Keratinocyte (primary cell): ENCODE data around the gene VAMP4. TPM values are rescaled to one million over a fixed set of nuclear protein-coding genes. Genes with fewer than 3 reads are reported as not detected.

Experiments used
- DNase-seq: peaks from one replicate; pipeline ENCODE4 v3.0.0-alpha.2; 2011; ENCODE audit warnings: low read depth, missing footprints, low spot score
- FAIRE-seq: peaks from 2 replicates; lab custom pipeline; 2011; peaks lifted over from hg19 to GRCh38; lab: Jason Lieb, UNC
- H2AFZ ChIP-seq: 2 replicates; pipeline ENCODE4 v1.6.0; 2012; ENCODE audit warnings: low read length, control low read depth, inconsistent platforms; ENCODE audit not compliant: control insufficient read depth
- H3K27ac ChIP-seq: 2 replicates; pipeline ENCODE4 v1.5.1; 2011; ENCODE audit warnings: low read length; ENCODE audit not compliant: control insufficient read depth, insufficient read depth
- H3K27me3 ChIP-seq: 3 replicates; pipeline ENCODE4 v1.6.0; 2011; ENCODE audit warnings: low read length; ENCODE audit not compliant: control insufficient read depth, insufficient read depth; ENCODE audit errors: extremely low read depth
- H3K36me3 ChIP-seq, 2 experiments: 2 replicates in 1 of 2; 3 replicates in 1 of 2; pipeline ENCODE4 v1.5.1; 2011; ENCODE audit warnings: low read length in 2 of 2, mild to moderate bottlenecking in 1 of 2; ENCODE audit not compliant: control insufficient read depth in 2 of 2, insufficient read depth in 2 of 2; ENCODE audit errors: extremely low read depth in 1 of 2
- H3K4me1 ChIP-seq: 3 replicates; pipeline ENCODE4 v1.5.1; 2011; ENCODE audit warnings: low read length; ENCODE audit not compliant: control insufficient read depth, insufficient read depth; ENCODE audit errors: extremely low read depth
- H3K4me2 ChIP-seq: 3 replicates; pipeline ENCODE4 v1.6.0; 2011; ENCODE audit warnings: low read depth, low read length; ENCODE audit not compliant: control insufficient read depth, insufficient read depth; ENCODE audit errors: extremely low read depth
- H3K4me3 ChIP-seq, 3 experiments: fragments of 200-600 bp in 1 of 3; sonication (generic) in 1 of 3; 2 replicates in 2 of 3; 3 replicates in 1 of 3; pipeline ENCODE4 v1.5.1; 2011 to 2016; ENCODE audit warnings: low read length in 3 of 3, mild to moderate bottlenecking in 3 of 3, control low read depth in 2 of 3, inconsistent platforms in 1 of 3, low read depth in 1 of 3, mixed read lengths in 1 of 3, mixed run types in 1 of 3, moderate library complexity in 1 of 3; ENCODE audit not compliant: control insufficient read depth in 2 of 3, insufficient read depth in 2 of 3; ENCODE audit errors: extremely low read depth in 1 of 3
- H3K79me2 ChIP-seq: 2 replicates; pipeline ENCODE4 v1.6.0; 2012; ENCODE audit warnings: low read length; ENCODE audit not compliant: control insufficient read depth, insufficient read depth
- H3K9ac ChIP-seq: 3 replicates; pipeline ENCODE4 v1.6.0; 2011; ENCODE audit warnings: low read length; ENCODE audit not compliant: control insufficient read depth, insufficient read depth; ENCODE audit errors: extremely low read depth
- H3K9me1 ChIP-seq: 3 replicates; pipeline ENCODE4 v1.6.0; 2011; ENCODE audit warnings: low read length; ENCODE audit not compliant: control insufficient read depth, insufficient read depth; ENCODE audit errors: extremely low read depth
- H3K9me3 ChIP-seq: 2 replicates; pipeline ENCODE4 v1.5.1; 2012; ENCODE audit warnings: low read depth, low read length; ENCODE audit not compliant: control insufficient read depth
- H4K20me1 ChIP-seq: 3 replicates; pipeline ENCODE4 v1.6.0; 2011; ENCODE audit warnings: low read length; ENCODE audit not compliant: control insufficient read depth, insufficient read depth; ENCODE audit errors: extremely low read depth
- CTCF ChIP-seq, 3 experiments: IDR thresholded peaks in 1 of 3; conservative IDR thresholded peaks in 1 of 3; optimal IDR thresholded peaks in 1 of 3; 2 replicates in 2 of 3; 3 replicates in 1 of 3; pipeline versions ENCODE3 to v1.5.1; 2011; ENCODE audit warnings: low read length in 3 of 3, mild to moderate bottlenecking in 3 of 3, moderate library complexity in 2 of 3, control low read depth in 1 of 3, inconsistent platforms in 1 of 3; ENCODE audit not compliant: insufficient read depth in 2 of 3; ENCODE audit errors: extremely low read depth in 1 of 3
- EZH2 ChIP-seq: IDR thresholded peaks from one replicate; pipeline ENCODE4 v1.6.1; 2012; ENCODE audit warnings: inconsistent platforms, mild to moderate bottlenecking, low read length, moderate library complexity
- dilution Hi-C: fragments of 300-500 bp; cut with MboI; formaldehyde crosslinking; loops from one replicate; pipeline ENCODE4 v1.7.0; 2020; ENCODE audit warnings: low sequenced_read_pairs; ENCODE audit not compliant: extremely low pct_ligation_motif_present
- polyA plus RNA-seq, 5 experiments: library from polyadenylated mRNA; depleted of rRNA in 3 of 5; stranded (reverse) in 3 of 5; stranded (forward) in 1 of 5; unstranded in 1 of 5; fragments of >200 nt; gene quantifications; 1 replicate in 1 of 5; 2 replicates in 3 of 5; 3 replicates in 1 of 5; pipeline versions ENCODE4 v1.2.1 to v1.2.3, GENCODE V29; 2011 to 2012; ENCODE audit warnings: missing spikeins in 2 of 5, low read depth in 1 of 5, low replicate concordance in 1 of 5

VAMP4 gene
- polyA plus RNA-seq, 1 donor (not counting 4 experiments of a cell fraction or from before 2014, with no cell fraction given): 12.7 TPM

- no peaks in the 10 kb centered on the region for H3K27me3 ChIP-seq
- no peak overlapping the region for H3K27ac ChIP-seq
- H3K36me3 ChIP-seq: no peaks in the 10 kb centered on the region
- dilution Hi-C loops: no loop called here
- no peaks in the 10 kb centered on the region for H3K79me2 ChIP-seq
- no peak overlapping the region for H2AFZ ChIP-seq
- H3K9ac ChIP-seq: no peak overlapping the region
- no peaks in the 10 kb centered on the region for H3K9me3 ChIP-seq
- no peak overlapping the region for H3K4me3 ChIP-seq
- TF ChIP-seq EZH2 (no peak), CTCF (optimal IDR thresholded peaks at IDR 0.05 in 1 of 3, IDR thresholded peaks at IDR 0.05 in 1 of 3, conservative IDR thresholded peaks at IDR 0.05 in 1 of 3; ENCODE audit: extremely low read depth in 1 of 3, insufficient read depth in 2 of 3, low read length in 3 of 3) (no peak)
- no peaks in the 10 kb centered on the region for H3K9me1 ChIP-seq
- no peak overlapping the region for H3K4me2 ChIP-seq
- DNase-seq: no peak
- no peak for FAIRE-seq
- H3K4me1 ChIP-seq: no peaks in the 10 kb centered on the region
- no peaks in the 10 kb centered on the region for H4K20me1 ChIP-seq
Observed at GRCh38 chr1:171683870-171684269, 58.0 kb downstream of the VAMP4 start.

- TF ChIP-seq CTCF (optimal IDR thresholded peaks at IDR 0.05 in 1 of 3, IDR thresholded peaks at IDR 0.05 in 1 of 3, conservative IDR thresholded peaks at IDR 0.05 in 1 of 3; ENCODE audit: extremely low read depth in 1 of 3, insufficient read depth in 2 of 3, low read length in 3 of 3) (no peak), EZH2 (no peak)
- Histone ChIP-seq H3K27ac (no peak overlapping the region), H4K20me1 (no peaks in the 10 kb centered on the region), H3K4me1 (no peaks in the 10 kb centered on the region), H3K9me3 (no peaks in the 10 kb centered on the region), H3K9me1 (no peaks in the 10 kb centered on the region), H3K4me3 (no peak overlapping the region), H3K9ac (no peak overlapping the region), H2AFZ (no peak overlapping the region), H3K79me2 (no peaks in the 10 kb centered on the region), H3K36me3 (no peaks in the 10 kb centered on the region), H3K4me2 (no peak overlapping the region), H3K27me3 (no peaks in the 10 kb centered on the region)
- no peak for FAIRE-seq
- DNase-seq: no peak
- dilution Hi-C loops: no loop called here
Observed at GRCh38 chr1:171680339-171680738, 61.5 kb downstream of the VAMP4 start.
